ENCODE measurements around the gene SRP9. TPM values are rescaled to one million over a fixed set of nuclear protein-coding genes. Genes with fewer than 3 reads are reported as not detected.
"Not testable (repeated sequence)": the region's sequence is repeated elsewhere in the genome, so short reads cannot be mapped to it uniquely, and the experiment has no call there.

Gene SRP9
- total RNA-seq, 1 donor from 2014 or later, result 344 TPM

DNA sequence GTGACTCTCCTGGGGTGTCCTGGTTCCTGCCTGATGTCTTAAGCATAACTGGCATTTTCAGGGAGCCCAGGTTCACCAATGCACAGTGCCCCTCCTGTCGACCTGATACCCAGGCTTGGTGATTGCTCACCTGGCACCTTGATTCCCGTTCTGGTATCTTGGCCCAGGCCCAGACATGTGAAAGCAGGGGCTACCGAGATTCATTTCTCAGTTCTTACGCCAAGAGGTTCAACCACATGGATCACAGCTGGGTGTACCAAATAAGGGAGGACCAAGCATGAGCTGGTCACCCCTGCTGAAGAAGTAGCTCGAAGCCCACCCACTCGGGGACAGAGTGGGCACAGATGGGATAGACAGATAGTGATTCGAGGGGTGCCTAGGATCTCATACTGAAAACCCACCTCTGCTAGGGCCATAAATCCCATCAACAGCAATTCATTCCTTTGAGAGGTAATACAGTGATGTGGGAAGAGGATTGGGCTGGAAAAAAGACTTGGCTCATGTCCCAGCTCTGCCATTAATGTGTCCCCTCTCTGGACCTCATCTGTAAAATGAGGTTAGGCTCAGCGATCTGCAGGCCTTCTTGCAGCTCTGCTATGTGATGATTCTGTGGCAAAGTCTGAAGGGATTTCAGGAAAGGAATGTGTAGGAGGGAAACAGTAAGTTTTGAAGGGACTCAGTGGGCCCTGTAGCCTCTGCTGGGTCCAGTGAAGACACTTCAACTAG lies 35.0 kb downstream of the SRP9 start:
- Histone ChIP-seq H3K36me3 (ENCODE audit: control insufficient read depth, insufficient read depth, low read length) (no peaks in the 10 kb centered on the region), H3K27me3 (ENCODE audit: control insufficient read depth, insufficient read depth, low read length) (no peaks in the 10 kb centered on the region), H3K4me3 (ENCODE audit: low read depth, low read length) (no peak overlapping the region)
- TF ChIP-seq, protein P1, sequence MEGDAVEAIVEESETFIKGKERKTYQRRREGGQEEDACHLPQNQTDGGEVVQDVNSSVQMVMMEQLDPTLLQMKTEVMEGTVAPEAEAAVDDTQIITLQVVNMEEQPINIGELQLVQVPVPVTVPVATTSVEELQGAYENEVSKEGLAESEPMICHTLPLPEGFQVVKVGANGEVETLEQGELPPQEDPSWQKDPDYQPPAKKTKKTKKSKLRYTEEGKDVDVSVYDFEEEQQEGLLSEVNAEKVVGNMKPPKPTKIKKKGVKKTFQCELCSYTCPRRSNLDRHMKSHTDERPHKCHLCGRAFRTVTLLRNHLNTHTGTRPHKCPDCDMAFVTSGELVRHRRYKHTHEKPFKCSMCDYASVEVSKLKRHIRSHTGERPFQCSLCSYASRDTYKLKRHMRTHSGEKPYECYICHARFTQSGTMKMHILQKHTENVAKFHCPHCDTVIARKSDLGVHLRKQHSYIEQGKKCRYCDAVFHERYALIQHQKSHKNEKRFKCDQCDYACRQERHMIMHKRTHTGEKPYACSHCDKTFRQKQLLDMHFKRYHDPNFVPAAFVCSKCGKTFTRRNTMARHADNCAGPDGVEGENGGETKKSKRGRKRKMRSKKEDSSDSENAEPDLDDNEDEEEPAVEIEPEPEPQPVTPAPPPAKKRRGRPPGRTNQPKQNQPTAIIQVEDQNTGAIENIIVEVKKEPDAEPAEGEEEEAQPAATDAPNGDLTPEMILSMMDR (IDR thresholded peaks at IDR 0.05; ENCODE audit: insufficient read depth, low read length, poor library complexity, severe bottlenecking), result no peak
- DNase-seq (ENCODE audit: low read depth), result no peak

DNA sequence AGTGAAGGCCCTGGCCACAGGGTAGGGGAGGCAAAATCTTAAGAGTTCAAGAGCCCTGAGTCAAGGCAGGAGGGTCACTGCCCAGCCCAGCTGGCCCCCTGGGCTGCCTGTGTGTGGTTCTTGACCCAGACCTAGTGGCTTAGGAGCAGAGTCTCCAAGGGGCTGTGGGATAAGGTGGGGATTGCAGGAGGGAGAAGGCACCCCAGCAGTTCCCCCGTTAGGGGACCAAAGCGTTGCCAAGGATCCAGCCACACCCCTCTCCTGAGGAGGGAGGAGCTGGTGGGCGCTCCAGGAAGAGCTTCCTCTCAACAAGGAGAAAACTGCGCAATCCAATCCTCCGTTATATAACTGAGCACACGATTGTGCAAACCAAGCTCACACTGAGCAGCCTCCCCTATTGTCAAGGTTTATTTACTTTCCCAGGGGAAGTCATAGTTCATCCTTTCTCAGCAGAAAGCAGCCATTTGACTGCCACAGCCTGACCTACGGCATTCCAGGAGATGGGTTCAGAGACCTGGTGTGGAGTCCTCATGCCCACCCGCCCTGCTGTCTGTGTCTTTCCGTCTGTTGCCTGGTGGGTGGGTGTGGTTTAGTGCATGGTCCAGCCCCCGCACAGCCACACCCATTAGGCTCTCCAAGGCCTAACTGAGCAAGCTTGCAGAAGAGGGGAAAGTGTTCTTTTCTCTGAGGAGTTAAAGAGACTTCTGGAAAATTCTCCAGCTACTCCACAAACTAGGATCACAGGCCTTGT lies 35.8 kb downstream of the SRP9 start:
- TF ChIP-seq, protein P1 (IDR thresholded peaks at IDR 0.05; ENCODE audit: insufficient read depth, low read length, poor library complexity, severe bottlenecking), result no peak

DNA sequence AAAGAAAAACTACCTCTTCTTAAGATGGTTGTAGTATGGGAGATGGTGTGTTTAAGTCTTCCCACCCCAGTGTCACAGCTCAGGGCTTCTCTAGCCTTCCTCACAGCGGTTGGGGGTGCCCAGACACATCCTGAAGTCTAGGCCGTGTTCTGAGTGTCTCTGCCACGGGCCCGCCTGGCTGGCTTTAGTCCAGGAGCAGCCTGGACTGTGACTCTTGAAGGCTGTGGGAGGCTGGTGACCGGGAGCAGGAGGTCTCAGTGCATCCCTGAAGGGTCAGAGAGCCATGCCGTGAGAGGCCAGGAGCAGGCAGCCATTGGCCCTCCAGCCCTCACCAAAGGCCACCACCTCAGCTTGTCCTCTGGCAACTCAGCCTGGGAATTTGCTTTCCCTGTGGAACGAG lies 36.8 kb downstream of the SRP9 start:
- TF ChIP-seq, protein P1 (IDR thresholded peaks at IDR 0.05; ENCODE audit: insufficient read depth, low read length, poor library complexity, severe bottlenecking), result no peak
- no peaks in the 10 kb centered on the region for H3K36me3 ChIP-seq (ENCODE audit: control insufficient read depth, insufficient read depth, low read length)
- H3K27me3 ChIP-seq (ENCODE audit: control insufficient read depth, insufficient read depth, low read length), result no peaks in the 10 kb centered on the region
- no peak for DNase-seq (ENCODE audit: low read depth)
- H3K4me3 ChIP-seq (ENCODE audit: low read depth, low read length), result no peak overlapping the region

More for the DNA sequence above, 35.8 kb downstream of the SRP9 start:
- Histone ChIP-seq H3K27me3 (ENCODE audit: control insufficient read depth, insufficient read depth, low read length) (no peaks in the 10 kb centered on the region), H3K36me3 (ENCODE audit: control insufficient read depth, insufficient read depth, low read length) (no peaks in the 10 kb centered on the region), H3K4me3 (ENCODE audit: low read depth, low read length) (no peak overlapping the region)
- DNase-seq (ENCODE audit: low read depth), result no peak

DNA sequence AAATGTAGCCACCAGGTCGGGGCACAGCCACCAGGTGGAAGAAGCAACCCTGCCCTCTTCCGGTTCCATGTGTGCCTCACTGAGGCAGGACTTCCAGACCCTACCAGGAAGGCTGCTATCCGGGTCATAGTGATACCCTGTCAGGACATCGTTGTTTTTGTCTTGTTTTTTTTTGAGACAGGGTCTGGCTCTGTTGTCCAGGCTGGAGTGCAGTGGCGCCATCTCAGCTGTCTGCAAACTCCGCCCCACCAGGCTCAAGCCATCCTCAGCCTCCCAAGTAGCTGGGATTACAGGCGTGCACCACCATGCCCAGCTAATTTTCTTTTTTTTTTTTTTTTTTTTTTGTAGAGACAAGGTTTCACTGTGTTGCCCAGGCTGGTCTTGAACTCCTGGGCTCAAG lies 37.5 kb downstream of the SRP9 start:
- not testable (repeated sequence) for DNase-seq (ENCODE audit: low read depth); H3K27me3 ChIP-seq (ENCODE audit: control insufficient read depth, insufficient read depth, low read length); H3K4me3 ChIP-seq (ENCODE audit: low read depth, low read length); H3K36me3 ChIP-seq (ENCODE audit: control insufficient read depth, insufficient read depth, low read length)

DNA sequence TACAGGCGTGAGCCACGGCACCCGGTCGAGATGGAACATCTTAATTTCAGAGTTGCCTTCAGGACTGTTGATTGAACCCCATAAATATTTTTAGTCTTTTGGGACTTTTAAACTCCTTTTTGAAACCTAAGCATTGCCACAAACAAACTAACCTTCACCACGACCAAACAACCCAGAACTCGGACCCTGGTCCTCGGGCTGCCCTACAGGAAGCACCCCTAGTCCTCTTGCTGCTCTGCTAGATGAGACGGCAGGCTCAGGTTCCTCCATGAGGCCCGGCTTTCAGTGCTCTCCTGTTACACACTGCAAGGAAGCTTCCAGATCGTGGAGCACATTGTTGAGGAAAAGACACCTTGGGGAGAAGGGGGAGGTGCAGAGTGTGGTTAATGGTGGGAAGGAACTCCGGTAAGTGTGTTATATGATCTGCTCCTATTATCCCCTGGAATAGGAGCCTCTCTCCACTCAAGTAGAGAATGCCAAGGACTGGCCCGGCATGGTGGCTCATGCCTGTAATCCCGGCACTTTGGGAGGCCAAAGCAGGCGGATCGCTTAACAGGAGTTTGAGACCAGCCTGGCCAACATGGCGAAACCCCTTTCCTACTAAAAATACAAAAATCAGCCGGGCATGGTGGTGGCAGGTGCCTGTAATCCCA lies 38.0 kb downstream of the SRP9 start:
- DNase-seq (ENCODE audit: low read depth), result no peak
- Histone ChIP-seq H3K36me3 (ENCODE audit: control insufficient read depth, insufficient read depth, low read length) (no peaks in the 10 kb centered on the region), H3K27me3 (ENCODE audit: control insufficient read depth, insufficient read depth, low read length) (no peaks in the 10 kb centered on the region), H3K4me3 (ENCODE audit: low read depth, low read length) (no peak overlapping the region)
- TF ChIP-seq, protein P1 (IDR thresholded peaks at IDR 0.05; ENCODE audit: insufficient read depth, low read length, poor library complexity, severe bottlenecking), result no peak
